Fibroblast of skin of abdomen (primary cell): ENCODE measurements around the gene WDCP. TPM values are rescaled to one million over a fixed set of nuclear protein-coding genes. Genes with fewer than 3 reads are reported as not detected.
"Not testable (repeated sequence)": the region's sequence is repeated elsewhere in the genome, so short reads cannot be mapped to it uniquely, and the experiment has no call there.

ENCODE experiments used
- DNase-seq: peaks from one replicate; pipeline ENCODE4 v3.0.0-alpha.2; 2013
- polyA plus RNA-seq, 2 experiments: library from polyadenylated mRNA; unstranded; fragments of 120-200 nt; gene quantifications; one replicate each; pipeline ENCODE4 v1.2.1, GENCODE V29; 2013; ENCODE audit not compliant: insufficient read length in 2 of 2

Gene WDCP, protein sequence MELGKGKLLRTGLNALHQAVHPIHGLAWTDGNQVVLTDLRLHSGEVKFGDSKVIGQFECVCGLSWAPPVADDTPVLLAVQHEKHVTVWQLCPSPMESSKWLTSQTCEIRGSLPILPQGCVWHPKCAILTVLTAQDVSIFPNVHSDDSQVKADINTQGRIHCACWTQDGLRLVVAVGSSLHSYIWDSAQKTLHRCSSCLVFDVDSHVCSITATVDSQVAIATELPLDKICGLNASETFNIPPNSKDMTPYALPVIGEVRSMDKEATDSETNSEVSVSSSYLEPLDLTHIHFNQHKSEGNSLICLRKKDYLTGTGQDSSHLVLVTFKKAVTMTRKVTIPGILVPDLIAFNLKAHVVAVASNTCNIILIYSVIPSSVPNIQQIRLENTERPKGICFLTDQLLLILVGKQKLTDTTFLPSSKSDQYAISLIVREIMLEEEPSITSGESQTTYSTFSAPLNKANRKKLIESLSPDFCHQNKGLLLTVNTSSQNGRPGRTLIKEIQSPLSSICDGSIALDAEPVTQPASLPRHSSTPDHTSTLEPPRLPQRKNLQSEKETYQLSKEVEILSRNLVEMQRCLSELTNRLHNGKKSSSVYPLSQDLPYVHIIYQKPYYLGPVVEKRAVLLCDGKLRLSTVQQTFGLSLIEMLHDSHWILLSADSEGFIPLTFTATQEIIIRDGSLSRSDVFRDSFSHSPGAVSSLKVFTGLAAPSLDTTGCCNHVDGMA
- 6.4 TPM for polyA plus RNA-seq (2013, experiment 1 of 2; ENCODE audit: insufficient read length)
- polyA plus RNA-seq (2013, experiment 2 of 2; ENCODE audit: insufficient read length) = 5.9 TPM

DNA sequence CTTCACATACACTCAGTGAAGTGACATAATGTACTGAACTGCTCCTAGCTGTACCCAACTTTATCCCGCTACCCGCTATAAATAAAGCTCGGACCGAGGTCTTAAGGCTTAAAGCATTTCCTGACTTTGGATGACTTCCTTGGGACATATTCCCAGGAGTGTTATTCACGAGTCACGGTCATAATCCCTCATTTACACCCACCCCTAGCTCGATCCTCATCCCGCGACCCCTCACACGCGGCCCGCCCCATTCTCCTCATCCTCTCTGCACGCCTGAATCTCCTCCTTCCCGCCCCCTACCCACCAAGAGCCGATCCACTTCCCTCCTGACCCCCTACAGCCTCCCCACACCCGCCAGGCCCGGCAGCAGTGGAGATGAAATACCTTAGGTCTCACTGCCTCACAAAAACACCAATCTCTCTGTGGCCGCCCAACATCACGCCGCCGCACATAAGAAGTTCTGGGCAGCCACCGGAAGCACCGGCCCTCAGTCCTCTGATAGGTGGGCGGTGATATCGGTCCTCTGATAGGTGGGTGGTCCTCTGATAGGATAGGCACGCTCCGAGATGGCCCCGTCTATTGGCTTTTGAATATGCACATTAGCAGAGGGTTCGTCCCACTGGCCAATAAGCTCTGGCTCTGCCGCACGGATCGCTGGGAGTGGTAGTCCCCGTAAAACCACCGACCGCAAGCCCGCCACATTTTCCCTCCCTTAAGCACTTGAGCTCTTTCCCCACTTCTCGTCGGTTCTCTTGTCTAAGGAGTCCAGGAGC lies at the start of gene WDCP:
TSS of gene WDCP (minus strand) at position 462 of the 773 bp plus-strand sequence. CDS start 7,897 bp downstream, outside the sequence.
- DNase-seq = peak; percentile 99

DNA sequence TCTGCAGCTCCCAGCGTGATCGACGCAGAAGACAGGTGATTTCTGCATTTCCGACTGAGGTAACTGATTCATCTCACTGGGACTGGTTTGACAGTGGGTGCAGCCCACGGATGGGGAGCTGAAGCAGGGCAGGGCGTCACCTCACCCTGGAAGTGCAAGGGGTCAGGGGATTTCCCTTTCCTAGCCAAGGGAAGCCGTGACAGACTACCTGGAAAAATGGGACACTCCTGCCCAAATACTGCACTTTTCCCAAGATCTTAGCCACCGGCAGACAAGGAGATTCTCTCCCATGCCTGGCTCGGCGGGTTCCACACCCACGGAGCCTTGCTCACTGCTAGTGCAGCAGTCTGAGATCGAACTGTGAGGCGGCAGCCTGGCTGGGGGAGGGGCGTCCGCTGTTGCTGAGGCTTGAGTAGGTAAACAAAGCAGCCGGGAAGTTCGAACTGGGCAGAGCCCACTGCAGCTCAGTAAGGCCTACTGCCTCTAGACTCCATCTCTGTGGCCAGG lies 48.0 kb upstream of the WDCP start:
- not testable (repeated sequence) for DNase-seq

DNA sequence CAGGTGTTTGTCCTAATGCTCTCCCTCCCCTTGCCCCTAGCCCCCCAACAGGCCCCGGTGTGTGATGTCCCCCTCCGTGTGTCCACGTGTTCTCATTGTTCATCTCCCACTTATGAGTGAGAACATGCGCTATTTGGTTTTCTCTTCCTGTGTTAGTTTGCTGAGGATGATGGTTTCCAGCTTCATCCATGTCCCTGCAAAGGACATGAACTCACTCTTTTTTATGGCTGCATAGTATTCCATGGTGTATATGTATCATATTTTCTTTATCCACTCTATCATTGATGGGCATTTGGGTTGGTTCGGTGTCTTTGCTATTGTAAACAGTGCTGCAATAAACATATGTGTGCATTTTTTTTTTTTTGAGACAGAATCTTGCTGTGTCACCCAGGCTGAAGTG lies 46.1 kb upstream of the WDCP start:
- DNase-seq = not testable (repeated sequence)

DNA sequence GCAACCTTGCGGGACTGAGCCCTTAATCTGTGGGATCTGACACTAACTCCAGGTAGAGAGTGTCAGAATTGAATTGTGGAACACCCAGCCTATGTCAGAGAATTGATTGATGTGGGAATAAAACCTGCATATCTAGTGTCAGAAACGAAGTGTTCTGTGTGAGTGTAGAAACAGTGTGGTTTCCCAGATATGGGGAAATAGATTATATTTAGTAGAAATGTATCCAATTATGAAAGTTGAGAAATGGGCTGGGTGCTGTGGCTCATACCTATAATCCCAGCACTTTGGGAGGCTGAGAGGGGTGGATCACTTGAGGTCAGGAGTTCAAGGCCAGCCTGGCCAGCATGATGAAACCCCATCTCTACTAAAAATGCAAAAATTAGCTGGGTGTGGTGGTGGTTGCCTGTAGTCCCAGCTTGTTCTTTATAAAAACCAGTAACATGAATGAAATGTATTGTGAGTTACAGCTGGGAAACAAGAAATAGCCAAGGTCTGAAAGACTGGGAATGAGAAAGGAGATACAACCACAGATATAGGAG lies 41.7 kb upstream of the WDCP start:
- DNase-seq = no peak

DNA sequence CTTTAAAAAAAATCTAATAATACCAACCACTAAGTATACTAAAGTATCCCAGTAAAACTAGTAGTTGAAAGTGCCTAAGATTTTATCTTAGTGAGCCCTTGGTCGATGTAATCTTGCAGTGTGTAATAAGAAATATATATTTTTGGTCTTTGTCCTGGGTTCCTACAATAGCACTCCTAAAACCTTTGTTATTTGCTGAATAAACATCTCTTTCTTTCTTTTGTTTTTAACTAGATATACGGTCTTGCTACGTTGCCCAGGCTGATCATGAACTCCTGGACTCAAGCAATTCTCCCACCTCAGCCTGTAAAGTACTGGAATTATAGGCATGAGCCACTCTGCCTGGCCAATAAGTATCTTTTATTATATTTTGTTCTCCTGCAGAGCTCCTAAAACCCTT lies 39.8 kb upstream of the WDCP start:
- no peak for DNase-seq

DNA sequence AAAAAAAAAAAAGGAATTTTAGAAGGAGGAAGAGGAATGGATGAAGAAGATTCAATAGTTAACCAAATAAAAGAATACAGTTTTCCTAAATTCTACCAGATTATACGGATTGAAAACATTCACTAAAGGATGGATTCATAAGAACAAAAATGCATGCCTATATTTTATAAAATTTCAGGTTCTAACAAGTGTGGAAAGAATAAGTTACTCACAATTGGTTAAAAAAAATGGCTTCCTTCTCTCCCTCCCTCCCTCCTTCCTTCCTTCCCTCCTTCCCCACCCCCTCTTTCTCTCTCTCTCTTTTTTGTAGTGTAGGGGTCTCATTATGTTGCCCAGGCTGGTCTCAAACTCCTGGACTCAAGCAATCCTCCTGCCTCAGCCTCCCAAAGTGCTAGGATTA lies 39.0 kb upstream of the WDCP start:
- DNase-seq = no peak

DNA sequence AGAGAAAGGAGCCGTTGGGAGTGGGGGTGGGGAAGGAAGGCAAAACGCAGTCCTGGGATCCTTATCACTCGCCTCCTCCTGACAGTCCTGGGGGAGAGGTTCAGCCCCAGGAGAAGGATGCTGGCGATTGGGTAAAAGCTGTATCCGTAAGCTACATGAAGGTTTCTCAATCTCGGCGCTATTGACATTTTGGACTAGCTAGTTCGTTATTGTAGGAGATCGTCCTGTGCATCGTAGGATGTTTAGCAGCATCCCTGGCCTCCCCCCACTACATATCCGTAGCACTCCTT lies 38.0 kb upstream of the WDCP start:
- no peak for DNase-seq

DNA sequence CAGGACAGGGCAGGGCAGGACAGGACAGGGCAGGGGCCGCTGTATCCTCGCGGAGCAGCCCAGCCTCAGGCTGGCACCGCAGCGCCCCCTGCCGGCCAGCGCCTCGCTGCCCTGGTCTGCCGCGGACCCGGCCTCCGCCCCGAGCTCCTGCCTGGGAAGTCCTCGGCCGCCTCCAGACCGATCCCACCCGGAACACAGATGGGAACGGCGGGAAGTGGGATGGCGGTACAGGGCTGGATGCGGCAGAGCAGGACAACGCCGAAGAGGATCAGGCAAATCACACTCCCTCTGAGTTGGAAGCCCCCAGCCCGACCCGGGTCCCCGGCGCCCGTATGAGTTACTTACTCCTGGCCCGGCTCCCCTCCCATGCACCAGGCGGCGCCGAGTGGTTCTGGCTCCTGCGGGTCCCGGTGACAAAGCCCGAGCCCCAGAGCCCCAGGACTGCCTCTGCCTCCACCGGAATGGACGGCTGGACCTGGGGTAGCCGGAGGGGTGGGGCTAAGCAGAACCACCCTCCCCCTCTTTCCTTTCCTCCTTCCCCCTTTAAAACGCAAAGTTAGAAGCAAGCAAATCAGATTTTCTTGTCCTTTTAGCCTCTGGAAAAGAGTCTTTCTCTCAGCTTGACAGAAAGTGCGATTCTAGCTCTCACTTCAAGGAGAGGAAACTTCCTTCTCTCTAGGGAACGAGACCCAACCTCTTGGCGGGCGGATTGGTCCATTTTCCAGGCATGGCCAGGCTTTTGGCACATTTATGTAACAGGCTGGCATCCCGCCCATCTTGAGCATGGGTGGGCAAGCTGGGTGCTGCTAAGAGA lies 37.4 kb upstream of the WDCP start, which contains the start of gene TP53I3:
TSS of gene TP53I3 (minus strand) at position 449 of the 814 bp plus-strand sequence. CDS start 508 bp downstream, outside the sequence.
- DNase-seq = peak; percentile 92

DNA sequence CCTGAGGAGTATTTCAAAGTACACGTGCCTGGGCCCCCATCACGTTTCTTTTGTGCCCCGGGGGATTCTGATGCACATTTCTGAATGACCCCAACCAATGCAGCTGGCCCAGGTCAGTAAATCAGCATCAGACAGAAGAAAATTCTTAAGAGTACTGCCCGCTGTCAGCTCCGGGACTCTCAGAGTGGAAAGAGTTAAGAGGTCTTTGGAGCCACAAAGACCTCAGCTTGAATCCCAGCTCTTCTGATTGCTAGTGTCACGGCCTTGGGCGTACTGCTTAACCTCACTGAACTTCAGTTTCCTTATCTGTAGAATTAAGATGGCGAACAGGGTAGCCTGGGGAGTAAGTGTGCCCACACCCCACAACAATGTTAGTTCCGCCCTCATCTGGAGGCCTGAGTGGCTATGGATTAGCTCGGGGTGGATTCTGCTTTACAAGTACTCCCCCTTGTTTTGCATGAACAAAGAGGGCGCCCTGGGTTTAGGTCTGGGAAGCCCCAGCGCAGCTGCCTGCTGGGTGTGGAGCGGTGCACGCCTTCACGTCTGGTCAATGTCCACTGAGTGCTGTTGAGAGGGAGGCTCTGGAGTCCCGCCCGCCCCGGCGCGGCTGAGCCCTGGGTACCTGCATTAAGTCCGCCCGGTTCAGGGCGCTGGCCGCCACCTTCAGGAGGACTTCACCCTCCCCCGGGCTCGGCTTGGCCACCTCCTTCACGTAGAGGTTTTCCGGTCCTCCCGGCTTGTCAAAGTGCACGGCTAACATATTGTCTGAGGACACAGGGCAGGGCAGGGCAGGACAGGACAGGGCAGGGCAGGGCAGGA lies 36.6 kb upstream of the WDCP start:
- peak; percentile 89 for DNase-seq

DNA sequence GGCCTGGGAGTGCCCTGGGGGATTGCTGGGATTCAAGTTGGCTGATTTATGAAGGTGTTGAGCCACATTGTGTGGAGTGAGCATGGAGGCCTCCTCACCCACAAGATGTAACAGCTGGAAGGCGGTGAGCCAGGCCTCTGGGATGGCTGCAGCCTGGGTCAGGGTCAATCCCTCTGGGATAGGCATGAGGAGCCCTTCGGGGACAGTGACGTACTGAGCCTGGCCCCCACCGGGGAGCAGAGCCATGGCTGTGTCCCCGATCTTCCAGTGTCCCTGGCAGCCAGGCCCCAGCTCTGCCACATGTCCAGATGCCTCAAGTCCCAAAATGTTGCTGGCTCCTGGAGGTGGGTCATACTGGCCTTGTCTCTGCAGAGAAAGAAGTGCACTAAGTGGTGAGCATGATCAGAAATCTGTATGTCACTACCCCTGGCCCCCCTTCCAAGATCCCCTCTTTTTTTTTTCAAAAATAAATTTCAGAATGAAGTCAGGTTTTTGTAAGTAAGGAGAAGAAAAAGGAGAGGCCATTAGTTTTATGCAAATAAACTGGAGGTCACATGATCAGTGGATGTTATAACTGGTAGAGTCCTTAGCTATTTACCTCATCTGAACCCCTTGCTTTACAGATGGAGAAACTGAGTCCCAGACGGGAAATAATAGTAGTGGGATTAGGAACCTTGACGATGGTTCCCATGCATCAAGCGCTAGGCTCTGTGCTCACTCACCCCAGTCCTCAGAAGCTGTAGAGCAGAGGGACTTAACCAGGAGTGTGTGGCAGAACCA lies 35.8 kb upstream of the WDCP start:
- no peak for DNase-seq

DNA sequence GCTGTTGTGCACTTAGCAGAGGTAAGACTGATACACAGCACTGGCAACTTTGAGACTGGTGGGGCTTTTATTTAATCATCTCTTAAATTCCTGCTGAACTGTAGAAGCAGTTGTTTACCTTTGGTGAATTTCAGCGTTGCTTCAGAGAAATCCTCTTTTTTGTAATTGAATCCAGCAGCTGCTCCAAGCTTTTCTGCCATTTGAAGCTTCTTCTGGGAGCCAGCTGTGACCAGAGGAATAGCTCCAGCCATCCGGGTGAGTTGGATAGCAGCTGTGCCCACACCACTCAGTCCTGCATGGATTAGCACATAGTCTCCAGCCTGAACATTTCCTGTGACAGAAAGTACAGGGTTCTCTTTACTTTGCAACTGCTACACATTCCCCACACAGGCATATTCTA lies 33.5 kb upstream of the WDCP start:
- DNase-seq = no peak

DNA sequence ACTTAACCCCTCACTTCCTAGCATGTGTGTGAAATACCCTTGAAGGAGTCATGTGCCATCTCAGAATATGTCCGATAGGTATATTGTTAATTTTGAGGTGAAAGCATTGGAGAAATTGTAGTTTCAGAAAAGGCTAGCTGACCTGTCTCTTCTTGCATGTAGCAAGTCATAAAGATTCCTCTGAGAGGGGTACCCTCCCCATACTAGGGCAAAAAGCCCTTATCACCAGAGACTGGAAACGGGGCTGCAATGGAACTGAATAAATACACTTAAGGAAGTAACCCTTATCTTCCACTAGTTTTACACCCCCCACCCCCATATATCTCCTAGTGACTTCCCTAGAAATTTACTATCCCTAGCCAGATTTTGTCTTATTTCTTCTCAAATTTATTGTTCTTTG lies 30.7 kb upstream of the WDCP start:
- DNase-seq = no peak

DNA sequence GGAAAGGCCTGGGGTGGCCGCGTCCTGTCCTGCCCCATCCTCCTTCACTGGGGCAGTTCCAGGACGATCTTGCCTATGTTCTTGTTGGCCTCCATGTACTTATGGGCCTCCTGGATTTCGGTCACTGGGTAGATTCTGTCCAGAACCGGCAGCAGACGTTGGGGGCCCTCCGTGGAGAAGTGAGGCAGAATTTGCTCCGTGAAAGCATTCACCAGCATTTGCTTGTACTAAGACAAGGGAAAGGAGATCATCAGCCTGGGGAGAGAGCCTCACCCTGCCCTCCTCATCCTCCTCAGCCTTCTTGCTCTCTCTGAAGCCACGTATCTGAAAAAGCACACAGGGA lies 30.3 kb upstream of the WDCP start:
- no peak for DNase-seq

DNA sequence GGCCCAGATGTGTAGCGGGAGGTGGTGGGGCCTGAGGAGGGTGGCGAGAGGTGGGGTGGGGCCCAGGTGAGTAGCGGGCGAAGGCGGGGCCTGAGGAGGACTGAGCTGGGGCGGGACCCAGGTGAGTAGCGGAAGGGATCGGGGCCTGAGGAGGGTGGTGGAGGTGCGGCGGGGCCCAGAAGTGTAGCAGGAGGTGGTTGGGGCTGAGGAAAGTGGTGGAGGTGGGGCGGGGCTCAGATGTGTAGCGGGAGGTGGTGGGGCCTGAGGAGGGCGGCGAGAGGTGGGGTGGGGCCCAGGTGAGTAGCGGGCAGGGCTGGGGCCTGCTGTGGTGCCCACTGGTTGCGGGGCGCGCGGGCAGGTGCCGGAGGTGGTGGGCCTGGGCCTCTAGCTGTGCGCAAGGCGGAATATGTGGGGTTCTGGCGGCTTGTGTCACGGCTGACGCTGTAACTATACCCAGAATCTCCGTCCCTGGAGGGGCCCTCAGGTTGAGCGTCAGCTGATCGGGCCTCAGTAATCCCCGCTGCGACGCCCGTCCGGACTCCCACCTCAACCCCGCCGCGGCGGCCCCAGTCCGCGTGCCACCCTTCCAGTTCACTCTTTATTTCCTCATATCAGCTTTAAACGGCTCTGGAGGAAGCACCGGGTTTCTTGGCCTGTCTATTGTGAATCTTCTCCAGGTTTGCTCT lies 29.8 kb upstream of the WDCP start:
- DNase-seq = no peak

DNA sequence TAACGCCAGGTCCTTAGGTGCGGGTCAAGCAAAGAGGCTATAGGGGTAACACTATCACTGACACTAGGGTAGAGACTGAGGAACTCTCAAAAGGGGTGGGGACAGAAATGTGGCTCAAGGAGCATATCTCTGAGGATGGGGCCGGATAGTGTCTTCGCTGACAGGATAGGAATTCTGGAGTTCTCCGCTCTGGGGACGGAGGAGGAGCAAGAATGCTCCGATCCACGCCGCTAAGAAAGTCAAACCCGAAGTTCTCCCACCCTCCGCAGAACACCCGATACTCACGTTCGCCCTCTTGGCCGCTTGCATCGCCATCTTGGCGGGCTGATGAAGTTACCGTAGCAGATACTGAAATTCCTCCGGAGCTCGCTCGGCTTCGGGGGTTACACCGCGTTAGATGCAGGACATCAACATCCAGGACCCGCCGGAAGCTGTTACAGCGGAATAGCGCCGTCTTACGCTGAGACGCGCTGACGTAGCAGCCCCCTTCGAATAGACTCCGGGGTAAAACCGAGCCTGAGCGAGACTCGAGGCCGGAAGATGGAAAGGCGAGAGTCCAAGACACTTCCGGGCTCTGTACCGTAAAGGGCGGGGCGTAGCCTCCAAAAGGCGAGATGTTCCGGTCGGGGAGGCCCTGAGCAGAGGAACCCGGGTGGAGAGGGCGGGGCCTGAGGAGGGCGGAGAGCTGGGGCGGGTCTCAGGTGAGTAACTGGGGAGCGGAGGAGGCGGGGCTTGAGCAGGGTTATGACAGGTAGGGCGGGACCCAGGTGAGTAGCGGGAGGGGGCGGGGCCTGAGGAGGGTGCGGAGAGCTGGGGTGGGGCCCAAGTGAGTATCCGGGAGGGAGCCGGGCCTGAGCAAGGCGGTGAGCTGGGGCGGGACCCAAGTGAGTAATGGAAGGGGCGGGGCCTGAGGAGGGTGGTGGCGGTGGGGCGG lies 29.0 kb upstream of the WDCP start, which contains the start of gene SF3B6:
TSS of gene SF3B6 (minus strand) at position 412 of the 934 bp plus-strand sequence. CDS start at position 315, 97 bp downstream.
- DNase-seq = peak; percentile 99

DNA sequence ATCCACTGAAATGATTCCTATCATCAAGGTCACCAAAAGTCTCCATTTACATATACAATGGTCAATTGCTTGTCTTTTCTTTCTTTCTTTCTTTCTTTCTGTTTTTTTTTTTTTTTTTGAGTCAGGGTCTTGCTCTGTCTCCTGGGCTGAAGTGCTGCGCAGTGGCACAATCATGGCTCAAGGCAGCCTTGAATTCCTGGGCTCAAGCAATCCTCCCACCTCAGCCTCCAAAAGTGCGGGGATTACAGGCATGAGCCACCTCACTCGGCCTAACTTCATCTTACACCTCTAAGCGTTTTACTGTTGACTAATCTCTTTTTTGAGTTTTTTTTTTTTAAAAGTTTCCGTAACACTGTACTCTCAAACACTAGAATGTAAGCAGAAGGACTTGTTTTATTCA lies 28.1 kb upstream of the WDCP start:
- no peak for DNase-seq

DNA sequence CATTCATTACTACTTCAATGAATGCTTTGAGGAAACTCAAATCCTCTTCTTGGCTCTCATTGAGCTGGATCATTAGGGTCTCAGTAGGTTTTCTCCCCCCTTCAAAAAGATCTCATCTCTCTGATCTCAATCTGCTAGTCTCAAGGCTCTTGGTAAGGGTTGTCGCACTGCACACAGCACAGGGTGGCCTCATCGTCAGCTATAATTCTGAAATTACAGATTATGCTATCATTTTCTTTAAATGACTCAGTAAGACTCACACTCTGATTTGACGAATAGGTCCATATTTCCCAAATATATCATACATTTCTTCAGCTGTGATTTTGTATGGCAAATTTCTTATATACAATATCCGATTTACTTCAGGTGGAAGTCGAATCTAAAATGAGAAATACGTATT lies 26.6 kb upstream of the WDCP start:
- DNase-seq = no peak

DNA sequence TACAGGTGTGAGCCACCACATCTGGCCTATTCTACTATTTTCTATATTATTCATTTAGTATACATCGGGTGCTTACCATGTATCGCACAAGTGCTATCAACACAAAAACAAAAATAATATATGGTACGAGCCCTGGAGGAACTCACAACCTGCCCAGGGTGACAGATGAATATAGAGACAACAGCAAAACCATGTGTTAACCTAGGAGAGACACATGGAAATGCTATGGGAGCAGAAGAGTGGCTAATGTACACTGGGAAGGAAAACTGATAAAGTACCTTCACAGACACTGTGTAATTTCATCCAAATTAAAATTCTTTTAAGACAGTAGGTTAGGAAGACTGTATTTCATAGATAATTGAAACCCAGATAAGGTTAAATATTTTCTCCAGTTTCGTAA lies 25.1 kb upstream of the WDCP start:
- no peak for DNase-seq
